ENCODE measurements around the gene LRRC10.

Gene LRRC10

GRCh38 chr12:69651922-69652321, 41.2 kb upstream of the LRRC10 start:
- H3K27ac ChIP-seq, result no peak overlapping the region

GRCh38 chr12:69649529-69649928, 38.8 kb upstream of the LRRC10 start:
- TF ChIP-seq CTCF (IDR thresholded peaks at IDR 0.05) (0 out of 2 replicates have a peak, but pooled peaks have one; percentile 5), ZFX (IDR thresholded peaks at IDR 0.05; ENCODE audit: borderline replicate concordance) (no peak)
- H3K27ac ChIP-seq, result no peak overlapping the region

More at GRCh38 chr12:69651922-69652321, 41.2 kb upstream of the LRRC10 start:
- TF ChIP-seq ZFX (IDR thresholded peaks at IDR 0.05; ENCODE audit: borderline replicate concordance), result no peak
- no peak for TF ChIP-seq CTCF (IDR thresholded peaks at IDR 0.05)

GRCh38 chr12:69648476-69648875, 37.8 kb upstream of the LRRC10 start:
- H3K27ac ChIP-seq, result no peak overlapping the region
- no peak for TF ChIP-seq ZFX (IDR thresholded peaks at IDR 0.05; ENCODE audit: borderline replicate concordance)
- TF ChIP-seq CTCF (IDR thresholded peaks at IDR 0.05), result no peak

- TF ChIP-seq CTCF (IDR thresholded peaks at IDR 0.05) (no peak), ZFX (IDR thresholded peaks at IDR 0.05; ENCODE audit: borderline replicate concordance) (no peak)
- H3K27ac ChIP-seq, result no peak overlapping the region
Observed at GRCh38 chr12:69647178-69647577, 36.5 kb upstream of the LRRC10 start.

- H3K27ac ChIP-seq, result no peak overlapping the region
- TF ChIP-seq ZFX (IDR thresholded peaks at IDR 0.05; ENCODE audit: borderline replicate concordance) (no peak), CTCF (IDR thresholded peaks at IDR 0.05) (no peak)
Observed at GRCh38 chr12:69645031-69645430, 34.3 kb upstream of the LRRC10 start.

- TF ChIP-seq CTCF (IDR thresholded peaks at IDR 0.05), result no peak
- TF ChIP-seq ZFX (IDR thresholded peaks at IDR 0.05; ENCODE audit: borderline replicate concordance), result no peak
- no peak overlapping the region for H3K27ac ChIP-seq
Observed at GRCh38 chr12:69644511-69644910, 33.8 kb upstream of the LRRC10 start.

- TF ChIP-seq ZFX (IDR thresholded peaks at IDR 0.05; ENCODE audit: borderline replicate concordance) (no peak), CTCF (IDR thresholded peaks at IDR 0.05) (no peak)
- no peak overlapping the region for H3K27ac ChIP-seq
Observed at GRCh38 chr12:69642531-69642930, 31.8 kb upstream of the LRRC10 start.

Measured in 22Rv1 (cell line).